HepG2 (cell line): ENCODE results near the gene LIM2. TPM values are rescaled to one million over a fixed set of nuclear protein-coding genes. Genes with fewer than 3 reads are reported as not detected.
A peak's percentile ranks its signal among the peaks of the same experiment; 100 is the strongest.

Source experiments
- BORCS8-MEF2B ChIP-seq: sonication (generic); formaldehyde crosslinking; IDR thresholded peaks from 2 replicates; pipeline ENCODE4 v1.8.0; 2022; ENCODE audit warnings: mild to moderate bottlenecking, missing genetic modification reagents
- CHD4 ChIP-seq: fragments of 200-600 bp; sonication (generic); IDR thresholded peaks from 2 replicates; pipeline ENCODE4 v1.7.0; 2017; ENCODE audit warnings: mild to moderate bottlenecking, low read length, borderline replicate concordance
- DR1 ChIP-seq: sonication (generic); formaldehyde crosslinking; IDR thresholded peaks from 2 replicates; pipeline ENCODE4 v1.8.0; 2021; ENCODE audit warnings: mild to moderate bottlenecking, missing genetic modification reagents, inconsistent platforms
- FOXA1 ChIP-seq, 2 experiments: fragments of 450-650 bp in 1 of 2; sonication (generic) in 1 of 2; formaldehyde crosslinking in 1 of 2; IDR thresholded peaks; 2 replicates each; pipeline versions ENCODE4 v1.4.0 to v1.6.1; 2016 to 2020; ENCODE audit warnings: missing genetic modification reagents in 1 of 2
- GTF2F1 ChIP-seq: fragments of 150-350 bp; IDR thresholded peaks from 2 replicates; pipeline ENCODE4 v1.6.1; 2014; ENCODE audit warnings: low read length
- KLF6 ChIP-seq: IDR thresholded peaks from 2 replicates; pipeline ENCODE4 v1.8.0; 2016; ENCODE audit warnings: missing biosample characterization, missing genetic modification reagents
- MIXL1 ChIP-seq: IDR thresholded peaks from 2 replicates; pipeline ENCODE4 v1.6.1; 2016
- MXD3 ChIP-seq: IDR thresholded peaks from 2 replicates; pipeline ENCODE4 v1.6.1; 2016; ENCODE audit warnings: mild to moderate bottlenecking, missing biosample characterization, missing genetic modification reagents
- MZF1 ChIP-seq: sonication (generic); formaldehyde crosslinking; IDR thresholded peaks from 2 replicates; pipeline ENCODE4 v1.8.1; 2023; ENCODE audit warnings: mild to moderate bottlenecking, missing genetic modification reagents, borderline replicate concordance
- NCOA5 ChIP-seq: sonication (generic); formaldehyde crosslinking; IDR thresholded peaks from 2 replicates; pipeline ENCODE4 v1.4.0; 2020; ENCODE audit warnings: missing genetic modification reagents
- POGZ ChIP-seq: sonication (generic); formaldehyde crosslinking; IDR thresholded peaks from 2 replicates; pipeline ENCODE4 v1.4.0; 2020; ENCODE audit warnings: mild to moderate bottlenecking, missing genetic modification reagents
- RFXANK ChIP-seq: IDR thresholded peaks from 2 replicates; pipeline ENCODE4 v1.6.1; 2016
- TEAD2 ChIP-seq: sonication (generic); formaldehyde crosslinking; IDR thresholded peaks from 2 replicates; pipeline ENCODE4 v1.9.0; 2021; ENCODE audit warnings: missing genetic modification reagents
- YY1 ChIP-seq: IDR thresholded peaks from 2 replicates; pipeline ENCODE4 v1.6.1; 2011; ENCODE audit warnings: low read length, low read depth, moderate library complexity, mild to moderate bottlenecking; ENCODE audit not compliant: insufficient read depth, insufficient replicate concordance
- ZBTB21 ChIP-seq: sonication (generic); formaldehyde crosslinking; IDR thresholded peaks from 2 replicates; pipeline ENCODE4 v1.4.0; 2020; ENCODE audit warnings: missing genetic modification reagents
- ZFX ChIP-seq: sonication (generic); formaldehyde crosslinking; IDR thresholded peaks from 2 replicates; pipeline ENCODE4 v1.4.0; 2020; ENCODE audit warnings: mild to moderate bottlenecking, low read depth, missing genetic modification reagents, moderate library complexity
- ZNF136 ChIP-seq: sonication (generic); formaldehyde crosslinking; IDR thresholded peaks from 2 replicates; pipeline ENCODE4 v1.8.1; 2022; ENCODE audit warnings: low read depth, mild to moderate bottlenecking, moderate library complexity, missing genetic modification reagents
- ZNF143 ChIP-seq: sonication (generic); formaldehyde crosslinking; IDR thresholded peaks from 2 replicates; pipeline ENCODE4 v1.4.0; 2020; ENCODE audit warnings: missing genetic modification reagents
- ZNF326 ChIP-seq: sonication (generic); formaldehyde crosslinking; IDR thresholded peaks from 2 replicates; pipeline ENCODE4 v1.4.0; 2020; ENCODE audit warnings: missing genetic modification reagents, borderline replicate concordance
- ZNF451 ChIP-seq: sonication (generic); formaldehyde crosslinking; IDR thresholded peaks from 2 replicates; pipeline ENCODE4 v1.5.0; 2020; ENCODE audit warnings: mild to moderate bottlenecking, missing genetic modification reagents
- ZNF580 ChIP-seq: IDR thresholded peaks from 2 replicates; pipeline ENCODE4 v1.6.1; 2016; ENCODE audit warnings: low read depth, borderline replicate concordance
- ZNF775 ChIP-seq: sonication (generic); formaldehyde crosslinking; IDR thresholded peaks from 2 replicates; pipeline ENCODE4 v1.4.0; 2020; ENCODE audit warnings: missing genetic modification reagents, mild to moderate bottlenecking, moderate library complexity, borderline replicate concordance
- ZSCAN29 ChIP-seq: sonication (generic); formaldehyde crosslinking; conservative IDR thresholded peaks from 2 replicates; pipeline ENCODE4 v1.4.0; 2020; ENCODE audit warnings: mild to moderate bottlenecking, missing genetic modification reagents
- polyA plus RNA-seq, 8 experiments: library from polyadenylated mRNA; depleted of rRNA in 3 of 8; stranded (reverse) in 7 of 8; unstranded in 1 of 8; fragments of >200 nt; fragmentation: Illumina TruSeq in 4 of 8; extraction: Trizol in 4 of 8; gene quantifications; 2 replicates each; pipeline versions ENCODE4 v1.2.1 to v1.2.3, GENCODE V29; 2011 to 2016; ENCODE audit warnings: low read depth in 4 of 8, missing spikeins in 1 of 8, mixed read lengths in 1 of 8; ENCODE audit not compliant: insufficient read depth in 1 of 8
- total RNA-seq, 5 experiments: library from RNA; depleted of rRNA; stranded (reverse); fragments of >200 nt; fragmentation: Illumina TruSeq; extraction: Trizol; gene quantifications; 2 replicates each; pipeline ENCODE4 v1.2.3, GENCODE V29; 2016; ENCODE audit warnings: low read depth in 1 of 5
- TF ChIP-seq, protein P1 (sequence below), 2 experiments: sonication (generic) in 1 of 2; formaldehyde crosslinking in 1 of 2; IDR thresholded peaks; 2 replicates each; pipeline versions ENCODE4 v1.4.0 to v1.6.1; 2016 to 2020; ENCODE audit warnings: borderline replicate concordance in 1 of 2, low read depth in 1 of 2, mild to moderate bottlenecking in 1 of 2, missing genetic modification reagents in 1 of 2
- TF ChIP-seq, protein P2 (sequence below): sonication (generic); formaldehyde crosslinking; IDR thresholded peaks from 2 replicates; pipeline ENCODE4 v1.8.0; 2022; ENCODE audit warnings: mild to moderate bottlenecking, missing genetic modification reagents, borderline replicate concordance

Gene LIM2
- total and polyA plus RNA-seq, 2 of the 13 experiments (the other 11 are each of a cell fraction or from before 2014, with no cell fraction given): 1.3 TPM; not detected in 1

- TF ChIP-seq MXD3 (CRISPR knock-in tag) (no peak), DR1 (CRISPR knock-in tag) (no peak), ZSCAN29 (CRISPR knock-in tag) (no peak; the same call in 1 of the 2 replicates), RFXANK (CRISPR knock-in tag) (no peak), ZNF775 (CRISPR knock-in tag) (no peak), YY1 (no peak), ZNF326 (CRISPR knock-in tag) (no peak), BORCS8-MEF2B (CRISPR knock-in tag) (no peak), NCOA5 (CRISPR knock-in tag) (no peak), FOXA1 (IDR thresholded peaks at IDR 0.05) (no peak), FOXA1 (CRISPR knock-in tag; IDR thresholded peaks at IDR 0.05) (peak; percentile 64), POGZ (CRISPR knock-in tag) (no peak), KLF6 (no peak), MIXL1 (CRISPR knock-in tag) (peak; percentile 48), ZBTB21 (CRISPR knock-in tag) (no peak), ZFX (CRISPR knock-in tag) (no peak), GTF2F1 (no peak), TEAD2 (CRISPR knock-in tag) (no peak), ZNF580 (CRISPR knock-in tag) (no peak), ZNF143 (CRISPR knock-in tag) (no peak), CHD4 (no peak), MZF1 (CRISPR knock-in tag) (no peak), ZNF451 (CRISPR knock-in tag) (no peak), ZNF136 (CRISPR knock-in tag) (no peak)
- TF ChIP-seq, protein P1, sequence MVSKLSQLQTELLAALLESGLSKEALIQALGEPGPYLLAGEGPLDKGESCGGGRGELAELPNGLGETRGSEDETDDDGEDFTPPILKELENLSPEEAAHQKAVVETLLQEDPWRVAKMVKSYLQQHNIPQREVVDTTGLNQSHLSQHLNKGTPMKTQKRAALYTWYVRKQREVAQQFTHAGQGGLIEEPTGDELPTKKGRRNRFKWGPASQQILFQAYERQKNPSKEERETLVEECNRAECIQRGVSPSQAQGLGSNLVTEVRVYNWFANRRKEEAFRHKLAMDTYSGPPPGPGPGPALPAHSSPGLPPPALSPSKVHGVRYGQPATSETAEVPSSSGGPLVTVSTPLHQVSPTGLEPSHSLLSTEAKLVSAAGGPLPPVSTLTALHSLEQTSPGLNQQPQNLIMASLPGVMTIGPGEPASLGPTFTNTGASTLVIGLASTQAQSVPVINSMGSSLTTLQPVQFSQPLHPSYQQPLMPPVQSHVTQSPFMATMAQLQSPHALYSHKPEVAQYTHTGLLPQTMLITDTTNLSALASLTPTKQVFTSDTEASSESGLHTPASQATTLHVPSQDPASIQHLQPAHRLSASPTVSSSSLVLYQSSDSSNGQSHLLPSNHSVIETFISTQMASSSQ (IDR thresholded peaks at IDR 0.05; ENCODE audit: low read depth): 0 out of 2 replicates have a peak, but pooled peaks have one; percentile 34
- TF ChIP-seq, protein P1 (CRISPR knock-in tag; IDR thresholded peaks at IDR 0.05; ENCODE audit: borderline replicate concordance): peak; percentile 30; the same call in 1 of the 2 replicates
- TF ChIP-seq, protein P2, sequence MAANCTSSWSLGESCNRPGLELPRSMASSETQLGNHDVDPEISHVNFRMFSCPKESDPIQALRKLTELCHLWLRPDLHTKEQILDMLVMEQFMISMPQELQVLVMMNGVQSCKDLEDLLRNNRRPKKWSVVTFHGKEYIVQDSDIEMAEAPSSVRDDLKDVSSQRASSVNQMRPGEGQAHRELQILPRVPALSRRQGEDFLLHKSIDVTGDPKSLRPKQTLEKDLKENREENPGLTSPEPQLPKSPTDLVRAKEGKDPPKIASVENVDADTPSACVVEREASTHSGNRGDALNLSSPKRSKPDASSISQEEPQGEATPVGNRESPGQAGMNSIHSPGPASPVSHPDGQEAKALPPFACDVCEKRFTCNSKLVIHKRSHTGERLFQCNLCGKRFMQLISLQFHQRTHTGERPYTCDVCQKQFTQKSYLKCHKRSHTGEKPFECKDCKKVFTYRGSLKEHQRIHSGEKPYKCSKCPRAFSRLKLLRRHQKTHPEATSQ (CRISPR knock-in tag): no peak
Measured at GRCh38 chr19:51354742-51355148, 33.0 kb downstream of the LIM2 start (continued).
